ENCODE measurements around the gene STK32C. TPM values are rescaled to one million over a fixed set of nuclear protein-coding genes. Genes with fewer than 3 reads are reported as not detected.

The STK32C gene
- total RNA-seq, 3 donors from 2014 or later, result 5.6 to 12.8 (median 11.7) TPM

GRCh38 chr10:132210766-132211165 lies 97.0 kb downstream of the STK32C start:
- H3K36me3 ChIP-seq, result no peaks in the 10 kb centered on the region
- H3K27ac ChIP-seq, result no peak overlapping the region
- TF ChIP-seq POLR2A (IDR thresholded peaks at IDR 0.05), result no peak
- TF ChIP-seq CTCF (IDR thresholded peaks at IDR 0.05), result no peak
- TF ChIP-seq POLR2AphosphoS5 (IDR thresholded peaks at IDR 0.05), result no peak
- H3K9me3 ChIP-seq, result peaks cover 0 to 12% of the 10 kb centered on the region in 2 donors
- intact Hi-C loops (cut with DNase I; ENCODE audit: low total_unique reads), result no loop called here
- H3K4me3 ChIP-seq, result no peak overlapping the region
- H3K4me1 ChIP-seq, result no peaks in the 10 kb centered on the region
- no peak for DNase-seq (ENCODE audit: low spot score in 2 of 2)
- no peaks in the 10 kb centered on the region for H3K27me3 ChIP-seq

GRCh38 chr10:132209978-132210530 lies 97.7 kb downstream of the STK32C start:
- DNase-seq (ENCODE audit: low spot score in 2 of 2), result no peak
- TF ChIP-seq POLR2A (IDR thresholded peaks at IDR 0.05) (no peak), POLR2AphosphoS5 (IDR thresholded peaks at IDR 0.05) (no peak), CTCF (IDR thresholded peaks at IDR 0.05) (no peak)
- Histone ChIP-seq H3K36me3 (no peaks in the 10 kb centered on the region), H3K4me1 (no peaks in the 10 kb centered on the region), H3K4me3 (no peak overlapping the region), H3K9me3 (peaks cover 0 to 12% of the 10 kb centered on the region in 2 donors), H3K27me3 (no peaks in the 10 kb centered on the region), H3K27ac (no peak overlapping the region)
- intact Hi-C loops (cut with DNase I; ENCODE audit: low total_unique reads), result no loop called here

GRCh38 chr10:132209130-132209529 lies 98.6 kb downstream of the STK32C start:
- Histone ChIP-seq H3K27ac (no peak overlapping the region), H3K4me1 (no peaks in the 10 kb centered on the region), H3K9me3 (peaks cover 0 to 11% of the 10 kb centered on the region in 2 donors), H3K4me3 (no peak overlapping the region), H3K27me3 (no peaks in the 10 kb centered on the region), H3K36me3 (no peaks in the 10 kb centered on the region)
- TF ChIP-seq POLR2A (IDR thresholded peaks at IDR 0.05), result no peak
- TF ChIP-seq CTCF (IDR thresholded peaks at IDR 0.05), result no peak
- intact Hi-C loops (cut with DNase I; ENCODE audit: low total_unique reads), result no loop called here
- no peak for DNase-seq (ENCODE audit: low spot score in 2 of 2)

- DNase-seq (ENCODE audit: low spot score in 2 of 2), result no peak
- TF ChIP-seq CTCF (IDR thresholded peaks at IDR 0.05) (no peak), POLR2A (IDR thresholded peaks at IDR 0.05) (no peak), POLR2AphosphoS5 (IDR thresholded peaks at IDR 0.05) (no peak)
- intact Hi-C loops (cut with DNase I; ENCODE audit: low total_unique reads), result no loop called here
- Histone ChIP-seq H3K27ac (no peak overlapping the region), H3K27me3 (no peaks in the 10 kb centered on the region), H3K36me3 (no peaks in the 10 kb centered on the region), H3K4me3 (no peak overlapping the region), H3K9me3 (peaks cover 0 to 6% of the 10 kb centered on the region in 2 donors), H3K4me1 (no peaks in the 10 kb centered on the region)
Measured at GRCh38 chr10:132208462-132209050, 99.2 kb downstream of the STK32C start.

GRCh38 chr10:132207536-132208461 lies 100.0 kb downstream of the STK32C start:
- Histone ChIP-seq H3K27ac (no peak overlapping the region), H3K36me3 (no peaks in the 10 kb centered on the region), H3K27me3 (no peaks in the 10 kb centered on the region), H3K4me3 (no peak overlapping the region), H3K4me1 (no peaks in the 10 kb centered on the region), H3K9me3 (peaks cover 0 to 1% of the 10 kb centered on the region in 2 donors)
- intact Hi-C loops (cut with DNase I; ENCODE audit: low total_unique reads), result no loop called here
- TF ChIP-seq POLR2AphosphoS5 (IDR thresholded peaks at IDR 0.05) (no peak), CTCF (IDR thresholded peaks at IDR 0.05) (no peak), POLR2A (IDR thresholded peaks at IDR 0.05) (no peak)
- DNase-seq (ENCODE audit: low spot score in 2 of 2), result no peak

Data from breast epithelium (tissue), 4 donors.